HEK293 (cell line): ENCODE measurements around the gene WDCP.
"Not testable (repeated sequence)": the region's sequence is repeated elsewhere in the genome, so short reads cannot be mapped to it uniquely, and the experiment has no call there.

Source experiments
- CTCF ChIA-PET: fragments of 350-600 bp; formaldehyde crosslinking; extraction: SDS; loops from one replicate; lab custom pipeline; 2021; ENCODE audit warnings: antibody characterized with exemption; lab: Yijun Ruan, JAX
- POLR2A ChIA-PET: fragments of 300-600 bp; formaldehyde crosslinking; extraction: SDS; loops from one replicate; lab custom pipeline; 2020; ENCODE audit warnings: antibody characterized with exemption, inconsistent platforms; lab: Yijun Ruan, JAX
- H3K27ac ChIP-seq: fragments of 200-500 bp; sonication (Bioruptor generic); 2 replicates; pipeline ENCODE4 v1.5.1; 2014; ENCODE audit warnings: low read depth, low read length, control low read depth, inconsistent platforms; ENCODE audit errors: extremely low read depth
- H3K36me3 ChIP-seq, 2 experiments: fragments of 200-500 bp in 1 of 2; sonication (Bioruptor generic) in 1 of 2; 1 replicate in 1 of 2; 2 replicates in 1 of 2; pipeline ENCODE4 v1.5.1; 2014 to 2017; ENCODE audit warnings: inconsistent platforms in 2 of 2, low read length in 2 of 2; ENCODE audit not compliant: control insufficient read depth in 2 of 2, insufficient read depth in 1 of 2
- H3K4me1 ChIP-seq: fragments of 200-500 bp; sonication (Bioruptor generic); 2 replicates; pipeline ENCODE4 v1.5.1; 2014; ENCODE audit warnings: mild to moderate bottlenecking, low read length, inconsistent platforms; ENCODE audit not compliant: control insufficient read depth, insufficient read depth
- H3K4me3 ChIP-seq: 2 replicates; pipeline ENCODE4 v1.5.1; 2011; ENCODE audit warnings: low read depth, mild to moderate bottlenecking, control low read depth, low read length, moderate library complexity
- H3K9me3 ChIP-seq: fragments of 200-500 bp; sonication (Bioruptor generic); 2 replicates; pipeline ENCODE4 v1.5.1; 2014; ENCODE audit warnings: low read depth, low read length, inconsistent platforms; ENCODE audit not compliant: control insufficient read depth, insufficient read depth
- GLIS1 ChIP-seq: fragments of 450-650 bp; formaldehyde crosslinking; IDR thresholded peaks from 2 replicates; pipeline ENCODE4 v1.5.1; 2016; ENCODE audit warnings: missing biosample characterization, missing genetic modification characterization
- PATZ1 ChIP-seq: fragments of 450-650 bp; formaldehyde crosslinking; IDR thresholded peaks from 2 replicates; pipeline ENCODE4 v1.5.1; 2016; ENCODE audit warnings: missing biosample characterization, missing genetic modification characterization
- PBX3 ChIP-seq: sonication (generic); formaldehyde crosslinking; IDR thresholded peaks from 2 replicates; pipeline ENCODE4 v1.8.1; 2022; ENCODE audit warnings: mild to moderate bottlenecking, moderate library complexity, missing genetic modification reagents
- REST ChIP-seq: fragments of 450-650 bp; formaldehyde crosslinking; IDR thresholded peaks from 2 replicates; pipeline ENCODE4 v1.5.1; 2016; ENCODE audit warnings: missing biosample characterization, missing genetic modification characterization
- SCRT1 ChIP-seq: fragments of 450-650 bp; formaldehyde crosslinking; IDR thresholded peaks from 2 replicates; pipeline ENCODE4 v1.5.1; 2016; ENCODE audit warnings: missing biosample characterization, missing genetic modification characterization, borderline replicate concordance
- SCRT2 ChIP-seq: fragments of 450-650 bp; formaldehyde crosslinking; IDR thresholded peaks from 2 replicates; pipeline ENCODE4 v1.5.1; 2016; ENCODE audit warnings: missing biosample characterization, missing genetic modification characterization
- WT1 ChIP-seq: fragments of 450-650 bp; formaldehyde crosslinking; IDR thresholded peaks from 2 replicates; pipeline ENCODE4 v1.5.1; 2016; ENCODE audit warnings: missing biosample characterization, missing genetic modification characterization
- ZNF121 ChIP-seq: fragments of 450-650 bp; formaldehyde crosslinking; IDR thresholded peaks from 2 replicates; pipeline ENCODE4 v1.5.1; 2016; ENCODE audit warnings: missing biosample characterization, missing genetic modification characterization
- ZNF23 ChIP-seq: fragments of 450-650 bp; formaldehyde crosslinking; IDR thresholded peaks from 2 replicates; pipeline ENCODE4 v1.5.1; 2016; ENCODE audit warnings: missing biosample characterization, missing genetic modification characterization, borderline replicate concordance
- ZNF248 ChIP-seq: fragments of 450-650 bp; formaldehyde crosslinking; IDR thresholded peaks from 2 replicates; pipeline ENCODE4 v1.5.1; 2017; ENCODE audit warnings: missing biosample characterization, missing genetic modification characterization
- ZNF423 ChIP-seq: fragments of 450-650 bp; formaldehyde crosslinking; IDR thresholded peaks from 2 replicates; pipeline ENCODE4 v1.5.1; 2016; ENCODE audit warnings: missing biosample characterization, missing genetic modification characterization
- ZNF561 ChIP-seq: fragments of 450-650 bp; IDR thresholded peaks from 2 replicates; pipeline ENCODE4 v1.5.1; 2018; ENCODE audit warnings: missing biosample characterization, missing genetic modification characterization, borderline replicate concordance
- ZNF664 ChIP-seq: fragments of 450-650 bp; formaldehyde crosslinking; IDR thresholded peaks from 2 replicates; pipeline ENCODE4 v1.5.1; 2016; ENCODE audit warnings: missing biosample characterization, missing genetic modification characterization
- ZNF747 ChIP-seq: fragments of 450-650 bp; formaldehyde crosslinking; IDR thresholded peaks from 2 replicates; pipeline ENCODE4 v1.5.1; 2016; ENCODE audit warnings: missing biosample characterization, missing genetic modification characterization

Gene WDCP

GRCh38 chr2:24043133-24043532 lies 4.1 kb downstream of the WDCP start:
- H3K9me3 ChIP-seq, H3K4me1 ChIP-seq, H3K27ac ChIP-seq, H3K4me3 ChIP-seq: not testable (repeated sequence)
- ChIA-PET POLR2A (interaction anchor here (1.1 kb wide), 1 partner anchor 116 kb away, joined by 3 read pairs; the partner anchor contains the start of gene ATAD2B), CTCF (interaction anchor here (0.6 to 1.8 kb wide), 2 partner anchors 17 to 20 kb away, joined by 4 to 6 read pairs; no protein-coding TSS in a partner anchor)
- 0 out of 2 replicates have a peak, but pooled peaks have one; percentile 56 for TF ChIP-seq ZNF121 (tag by site-specific recombination)
- H3K36me3 ChIP-seq, result peaks cover 2 to 14% of the 10 kb centered on the region in 2 experiments

- H3K36me3 ChIP-seq, result peaks cover 15 to 35% of the 10 kb centered on the region in 2 experiments
- H3K4me3 ChIP-seq, result no peak overlapping the region
- POLR2A ChIA-PET, result no interaction called here
- no peaks in the 10 kb centered on the region for H3K9me3 ChIP-seq
- CTCF ChIA-PET, result interaction anchor here (0.6 kb wide), 1 partner anchor 136 kb away, joined by 3 read pairs; no protein-coding TSS in a partner anchor
- no peak overlapping the region for H3K27ac ChIP-seq
- no peaks in the 10 kb centered on the region for H3K4me1 ChIP-seq
- TF ChIP-seq ZNF423 (tag by site-specific recombination), result no peak
- no peak for TF ChIP-seq ZNF747 (tag by site-specific recombination)
- no peak for TF ChIP-seq ZNF561
- TF ChIP-seq GLIS1 (tag by site-specific recombination), result no peak
- no peak for TF ChIP-seq REST (tag by site-specific recombination)
- no peak for TF ChIP-seq PBX3 (CRISPR knock-in tag)
- no peak for TF ChIP-seq ZNF23 (tag by site-specific recombination)
- no peak for TF ChIP-seq ZNF664 (tag by site-specific recombination)
- TF ChIP-seq WT1 (tag by site-specific recombination), result no peak
- TF ChIP-seq SCRT2 (tag by site-specific recombination), result no peak
- TF ChIP-seq ZNF248 (tag by site-specific recombination), result no peak
Observed at GRCh38 chr2:24040511-24040910, 6.7 kb downstream of the WDCP start.

GRCh38 chr2:24038786-24039499 lies 8.2 kb downstream of the WDCP start:
- Histone ChIP-seq H3K36me3 (peaks cover 20 to 35% of the 10 kb centered on the region in 2 experiments), H3K4me3 (no peak overlapping the region)
- CTCF ChIA-PET, result no interaction called here
- TF ChIP-seq SCRT1 (peak; percentile 74), PATZ1 (no peak), SCRT2 (tag by site-specific recombination) (peak; percentile 93)
- TF ChIP-seq, all 188 proteins: peak for 2
- Histone ChIP-seq H3K9me3 (no peaks in the 10 kb centered on the region), H3K4me1 (no peaks in the 10 kb centered on the region), H3K27ac (no peak overlapping the region)
- POLR2A ChIA-PET, result interaction anchor here (0.6 to 1.6 kb wide), 3 partner anchors 8 to 112 kb away, joined by 3 to 5 read pairs (median 4); partner anchors contain the start of genes ATAD2B, FKBP1B and WDCP
